IgD-negative memory B cell (primary cell): ENCODE measurements around the gene SP2. TPM values are rescaled to one million over a fixed set of nuclear protein-coding genes. Genes with fewer than 3 reads are reported as not detected.
A peak's percentile ranks its signal among the peaks of the same experiment; 100 is the strongest.

ENCODE experiments used
- H3K27ac Mint-ChIP-seq, 3 donors: one replicate each; pipeline ENCODE4 v1.8.0; 2020 to 2022; ENCODE audit warnings: mild to moderate bottlenecking in 3 of 3, mixed read lengths in 3 of 3, moderate library complexity in 1 of 3
- H3K27me3 Mint-ChIP-seq: one replicate; pipeline ENCODE4 v1.8.0; 2021; ENCODE audit warnings: mixed read lengths
- H3K36me3 Mint-ChIP-seq: one replicate; pipeline ENCODE4 v1.8.0; 2020; ENCODE audit warnings: mild to moderate bottlenecking, mixed read lengths
- H3K4me1 Mint-ChIP-seq, 3 donors: one replicate each; pipeline ENCODE4 v1.8.0; 2020 to 2022; ENCODE audit warnings: mixed read lengths in 3 of 3, mild to moderate bottlenecking in 1 of 3
- H3K4me3 Mint-ChIP-seq, 4 donors: one replicate each; pipeline ENCODE4 v1.8.0; 2020 to 2022; ENCODE audit warnings: mild to moderate bottlenecking in 4 of 4, mixed read lengths in 4 of 4, moderate library complexity in 3 of 4
- H3K9me3 Mint-ChIP-seq, 3 donors: one replicate each; pipeline ENCODE4 v1.8.0; 2020 to 2021; ENCODE audit warnings: mixed read lengths in 3 of 3, mild to moderate bottlenecking in 1 of 3
- polyA plus RNA-seq: library from polyadenylated mRNA; unstranded; fragments of 300-500 nt; fragmentation: Illumina TruSeq; gene quantifications from one replicate; pipeline ENCODE4 v1.2.3, GENCODE V29; 2021

The SP2 gene
- polyA plus RNA-seq, 1 donor from 2014 or later: 13.7 TPM

DNA sequence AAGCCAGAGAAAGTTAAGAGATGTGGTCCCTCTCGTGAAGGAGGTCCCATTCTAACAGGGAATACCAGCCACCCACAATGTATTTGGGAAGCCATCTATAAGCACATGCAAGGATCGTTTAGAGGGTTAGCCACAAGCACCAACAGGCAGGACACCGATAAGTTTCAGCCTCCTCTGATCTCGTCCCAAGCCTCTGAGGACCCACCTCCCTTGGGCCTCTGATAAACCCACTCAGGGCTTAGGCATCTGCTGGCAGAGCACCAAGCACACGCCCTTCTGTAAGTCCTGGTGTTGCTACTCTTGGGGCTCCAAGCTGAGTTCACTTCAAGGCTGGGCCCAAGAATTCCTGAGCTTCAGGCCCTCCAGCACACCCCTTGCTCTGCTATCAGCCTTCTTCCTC is 39.9 kb downstream of the SP2 start:
- Mint-ChIP-seq H3K27ac (no peak overlapping the region), H3K9me3 (no peaks in the 10 kb centered on the region)

DNA sequence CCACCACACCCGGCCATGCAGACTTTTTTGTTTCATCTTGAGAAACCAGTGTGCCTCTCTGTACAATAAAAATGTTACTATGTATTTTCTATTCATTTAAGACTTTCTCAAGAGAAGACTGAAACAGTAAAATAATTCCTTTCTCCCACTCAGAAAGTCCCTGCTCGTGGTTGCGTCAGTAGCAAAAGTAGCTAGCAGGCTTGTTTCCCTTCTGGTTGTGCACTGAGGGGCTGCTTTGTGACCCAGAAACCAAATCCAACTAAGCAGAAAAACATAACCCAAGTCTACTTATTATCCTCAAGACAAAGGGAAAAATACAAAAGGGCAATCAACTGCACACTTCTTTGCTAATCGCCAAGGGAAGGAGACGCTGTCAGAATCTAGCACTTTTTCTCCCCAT is 41.9 kb downstream of the SP2 start:
- Mint-ChIP-seq H3K4me1 (peaks cover 5 to 17% (median 11%) of the 10 kb centered on the region in 3 donors), H3K27me3 (no peaks in the 10 kb centered on the region), H3K27ac (no peak overlapping the region), H3K36me3 (peaks cover 1% of the 10 kb centered on the region), H3K4me3 (no peak overlapping the region), H3K9me3 (no peaks in the 10 kb centered on the region)

More for the DNA sequence above, 39.9 kb downstream of the SP2 start:
- peaks cover under 1 to 7% (median 4%) of the 10 kb centered on the region in 3 donors for H3K4me1 Mint-ChIP-seq
- H3K4me3 Mint-ChIP-seq: no peak overlapping the region
- peaks cover 1% of the 10 kb centered on the region for H3K36me3 Mint-ChIP-seq
- H3K27me3 Mint-ChIP-seq: no peaks in the 10 kb centered on the region

DNA sequence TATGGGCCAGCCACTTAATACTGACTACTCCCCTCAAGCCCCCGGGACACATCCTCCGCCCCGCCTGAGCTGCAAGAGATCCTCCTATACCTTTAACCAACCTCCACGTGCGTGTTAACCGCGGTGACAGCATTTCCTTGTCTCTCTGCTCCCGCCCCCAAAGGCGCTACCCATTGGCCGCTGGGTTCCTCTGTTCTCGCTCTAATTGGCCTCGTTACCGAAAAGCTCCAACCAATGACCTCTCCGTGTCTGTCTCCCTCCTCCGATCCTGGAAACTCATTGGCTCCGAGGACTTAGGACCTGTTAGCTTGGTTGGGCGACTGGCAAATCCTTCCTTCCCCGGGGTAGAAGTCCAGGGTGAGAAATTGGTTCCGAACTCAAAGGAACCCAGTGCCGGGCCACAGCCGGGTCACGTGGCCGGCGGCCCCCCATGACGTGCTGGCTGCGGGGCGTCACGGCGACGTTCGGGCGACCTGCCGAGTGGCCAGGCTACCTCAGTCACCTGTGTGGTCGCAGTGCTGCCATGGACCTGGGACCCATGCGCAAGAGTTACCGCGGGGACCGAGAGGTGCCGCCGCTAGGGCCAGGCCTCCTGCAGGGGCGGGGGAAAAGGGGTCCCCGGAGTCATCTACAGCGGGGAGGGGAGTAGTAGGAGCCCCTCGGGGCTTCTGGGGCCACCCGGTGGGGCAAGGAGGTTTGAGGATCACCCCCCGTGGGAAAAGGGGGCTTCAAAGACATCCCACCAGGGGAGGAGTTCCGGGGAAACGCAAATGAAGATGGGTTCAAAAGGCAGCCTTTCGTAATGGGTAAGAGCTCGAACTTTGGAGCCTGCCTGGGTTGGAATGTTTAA is 45.4 kb downstream of the SP2 start, which contains the start of gene PNPO:
Gene PNPO (plus strand): TSS at position 326 of the 850 bp plus-strand sequence. CDS start 105 bp downstream, at position 431.
- Mint-ChIP-seq H3K27ac (peak within 1 kb of the TSS; percentile 48 to 94 (median 54)), H3K36me3 (peaks cover 1% of the 10 kb centered on the region), H3K4me1 (peaks cover 5 to 27% (median 11%) of the 10 kb centered on the region in 3 donors), H3K9me3 (no peaks in the 10 kb centered on the region), H3K27me3 (no peaks in the 10 kb centered on the region), H3K4me3 (peak within 1 kb of the TSS; percentile 61 to 95 (median 92))

DNA sequence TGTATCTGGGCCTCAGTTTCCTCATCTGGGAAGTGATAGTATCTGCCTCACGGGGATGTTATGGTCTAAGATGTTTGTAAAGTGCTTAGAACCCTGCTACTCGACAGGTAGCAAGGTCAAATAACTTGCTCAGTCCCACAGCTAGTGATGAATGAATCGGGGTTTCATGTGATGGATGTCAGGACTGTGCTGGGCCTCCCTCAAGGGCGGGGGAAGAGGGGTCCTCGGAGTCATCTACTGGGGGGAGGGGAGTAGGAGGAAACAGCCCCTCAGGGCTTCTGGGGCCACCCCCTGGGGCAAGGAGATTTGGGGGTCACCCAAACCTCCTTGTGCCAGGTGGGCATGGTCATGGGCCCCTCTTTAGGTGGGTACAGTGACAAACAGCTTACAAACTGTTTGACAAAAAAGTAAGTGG is 46.1 kb downstream of the SP2 start:
- Mint-ChIP-seq H3K27ac (peak overlapping the region; percentile 48 to 94 (median 54)), H3K9me3 (no peaks in the 10 kb centered on the region), H3K4me3 (peak overlapping the region; percentile 37 to 95 (median 92)), H3K4me1 (peaks cover 11 to 23% (median 15%) of the 10 kb centered on the region in 3 donors), H3K27me3 (no peaks in the 10 kb centered on the region), H3K36me3 (no peaks in the 10 kb centered on the region)

DNA sequence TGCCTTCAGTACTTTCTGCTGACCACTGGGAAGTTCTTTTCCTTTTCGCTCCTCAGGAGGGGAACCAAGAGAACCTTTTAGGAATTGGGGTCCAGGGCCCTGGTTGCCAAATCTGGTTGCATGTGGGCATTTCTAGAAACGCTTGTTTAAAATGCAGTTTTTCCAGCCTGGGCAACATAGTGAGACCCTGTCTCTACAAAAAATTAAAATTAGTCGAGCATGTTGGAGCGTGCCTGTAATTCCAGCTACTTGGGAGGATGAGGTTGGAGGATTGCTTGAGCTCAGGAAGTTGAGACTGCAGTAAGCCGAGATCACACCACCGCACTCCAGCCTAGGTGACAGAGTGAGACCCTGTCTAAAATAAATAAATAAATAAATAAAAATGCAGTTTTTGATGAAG is 46.5 kb downstream of the SP2 start:
- no peaks in the 10 kb centered on the region for H3K27me3 Mint-ChIP-seq
- H3K9me3 Mint-ChIP-seq: no peaks in the 10 kb centered on the region
- peak overlapping the region; percentile 30 to 95 (median 83) for H3K4me3 Mint-ChIP-seq
- peak overlapping the region in 2 of 3 donors; percentile 54 to 69 for H3K27ac Mint-ChIP-seq
- no peaks in the 10 kb centered on the region for H3K36me3 Mint-ChIP-seq
- H3K4me1 Mint-ChIP-seq: peaks cover 12 to 23% (median 17%) of the 10 kb centered on the region in 3 donors

DNA sequence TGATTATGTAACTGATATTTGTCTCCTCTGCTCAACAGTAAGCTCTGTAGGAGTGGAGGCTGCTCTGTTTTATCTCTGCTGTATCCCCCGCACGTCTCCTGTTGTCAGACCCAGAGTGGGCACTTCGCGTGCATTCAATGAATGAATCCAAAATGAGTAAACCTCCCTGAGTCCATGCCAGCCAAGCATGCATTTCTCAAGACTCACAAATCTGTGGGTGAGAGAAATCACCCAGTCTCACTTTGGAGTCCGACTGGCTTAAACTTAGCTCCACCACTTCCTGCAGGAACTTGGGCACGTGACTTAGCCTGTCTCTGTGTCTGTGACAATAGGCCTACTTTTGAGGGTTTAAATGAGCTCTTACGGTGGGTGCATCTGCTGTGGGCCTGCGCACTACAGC is 49.0 kb downstream of the SP2 start:
- Mint-ChIP-seq H3K9me3 (no peaks in the 10 kb centered on the region), H3K4me1 (peaks cover 20 to 34% (median 27%) of the 10 kb centered on the region in 3 donors), H3K36me3 (no peaks in the 10 kb centered on the region), H3K27ac (peak overlapping the region in 2 of 3 donors; percentile 73 to 84), H3K27me3 (no peaks in the 10 kb centered on the region), H3K4me3 (peak overlapping the region in 1 of 4 donors; percentile 74)

DNA sequence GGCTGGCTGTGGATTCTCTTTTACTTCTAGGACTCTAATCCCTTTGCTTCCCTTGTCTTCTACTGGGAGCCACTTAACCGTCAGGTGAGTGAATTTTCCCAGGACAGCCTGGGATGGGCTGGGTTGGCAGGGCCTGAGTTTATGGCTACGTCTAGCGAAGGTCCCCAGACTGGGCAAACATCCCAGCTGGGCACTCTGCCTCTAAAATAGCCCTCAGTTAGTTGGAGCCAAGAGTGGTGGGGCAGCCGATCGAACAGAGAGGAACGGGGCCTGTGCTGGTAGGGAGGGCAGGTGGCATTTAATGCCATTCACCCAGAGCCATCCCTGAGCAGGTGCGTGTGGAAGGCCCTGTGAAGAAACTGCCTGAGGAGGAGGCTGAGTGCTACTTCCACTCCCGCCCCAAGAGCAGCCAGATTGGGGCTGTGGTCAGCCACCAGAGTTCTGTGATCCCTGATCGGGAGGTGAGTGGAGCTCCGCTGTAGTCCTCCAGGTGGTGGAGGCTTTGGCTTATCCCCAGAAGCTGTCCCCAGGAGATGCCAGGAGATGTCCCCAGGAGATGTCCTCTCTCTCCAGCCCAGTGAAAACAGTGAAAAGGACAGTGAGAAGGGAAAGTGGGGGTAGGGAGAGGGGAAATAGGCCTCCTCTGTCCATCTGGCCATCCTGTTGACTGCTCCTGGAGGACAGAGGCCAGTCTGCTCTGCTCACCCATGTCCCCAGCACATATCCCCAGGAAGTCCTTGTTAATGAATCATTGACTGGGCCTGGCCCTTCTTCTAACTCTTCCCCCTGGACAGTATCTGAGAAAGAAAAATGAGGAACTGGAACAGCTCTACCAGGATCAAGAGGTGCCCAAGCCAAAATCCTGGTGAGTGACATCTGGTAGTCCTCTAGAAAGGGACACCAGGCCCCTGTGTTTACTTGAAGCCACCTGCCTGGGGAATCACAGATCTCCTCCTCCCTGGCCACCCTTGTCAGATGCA is 49.8 kb downstream of the SP2 start:
- H3K4me3 Mint-ChIP-seq: no peak overlapping the region
- H3K27ac Mint-ChIP-seq: peak overlapping the region in 2 of 3 donors; percentile 73 to 84
- no peaks in the 10 kb centered on the region for H3K9me3 Mint-ChIP-seq
- no peaks in the 10 kb centered on the region for H3K36me3 Mint-ChIP-seq
- no peaks in the 10 kb centered on the region for H3K27me3 Mint-ChIP-seq
- H3K4me1 Mint-ChIP-seq: peaks cover 20 to 33% (median 24%) of the 10 kb centered on the region in 3 donors

DNA sequence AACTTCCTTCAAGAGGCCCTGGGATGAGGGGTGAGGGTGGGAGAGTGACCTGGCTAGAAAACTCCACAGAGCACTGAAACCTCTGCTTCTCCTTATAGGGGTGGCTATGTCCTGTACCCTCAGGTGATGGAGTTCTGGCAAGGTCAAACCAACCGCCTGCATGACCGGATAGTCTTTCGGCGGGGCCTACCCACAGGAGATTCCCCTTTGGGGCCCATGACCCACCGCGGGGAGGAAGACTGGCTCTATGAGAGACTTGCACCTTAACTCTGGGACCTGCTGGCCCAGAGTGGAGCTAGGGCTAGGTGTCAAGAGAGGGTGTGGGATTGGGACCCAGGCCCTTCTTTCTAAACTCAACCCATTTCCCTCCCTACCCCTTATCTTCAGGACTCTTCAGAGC is 50.5 kb downstream of the SP2 start:
- H3K27me3 Mint-ChIP-seq: no peaks in the 10 kb centered on the region
- peak overlapping the region in 1 of 3 donors; percentile 52 for H3K27ac Mint-ChIP-seq
- peaks cover 15 to 28% (median 19%) of the 10 kb centered on the region in 3 donors for H3K4me1 Mint-ChIP-seq
- peak overlapping the region in 1 of 4 donors; percentile 54 for H3K4me3 Mint-ChIP-seq
- no peaks in the 10 kb centered on the region for H3K36me3 Mint-ChIP-seq
- no peaks in the 10 kb centered on the region for H3K9me3 Mint-ChIP-seq

DNA sequence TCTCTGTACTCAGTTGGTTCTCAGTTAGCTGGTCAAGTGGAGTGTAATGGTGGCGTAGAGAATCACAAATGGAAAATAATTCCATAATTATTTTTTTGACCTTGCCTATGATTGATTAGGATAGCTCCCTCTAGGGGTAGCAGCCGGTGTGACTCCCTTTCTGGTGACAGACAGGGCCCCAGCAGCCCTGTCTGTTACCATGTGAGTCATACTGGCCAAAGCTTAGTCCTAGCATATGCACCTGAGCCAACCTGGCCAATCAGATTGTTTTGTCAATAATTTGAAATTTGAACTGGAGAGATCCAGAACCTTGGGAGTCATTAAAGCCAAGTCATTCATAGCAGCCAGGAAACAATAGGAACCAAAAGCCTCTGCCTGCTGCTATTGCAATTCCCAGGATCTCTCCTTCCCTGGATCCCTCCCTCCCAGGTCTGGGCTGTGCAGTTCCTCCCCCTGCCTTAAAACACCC is 50.9 kb downstream of the SP2 start:
- no peaks in the 10 kb centered on the region for H3K36me3 Mint-ChIP-seq
- peak overlapping the region in 1 of 4 donors; percentile 54 for H3K4me3 Mint-ChIP-seq
- H3K27me3 Mint-ChIP-seq: no peaks in the 10 kb centered on the region
- H3K27ac Mint-ChIP-seq: peak overlapping the region in 1 of 3 donors; percentile 52
- H3K4me1 Mint-ChIP-seq: peaks cover 15 to 27% (median 18%) of the 10 kb centered on the region in 3 donors
- no peaks in the 10 kb centered on the region for H3K9me3 Mint-ChIP-seq

DNA sequence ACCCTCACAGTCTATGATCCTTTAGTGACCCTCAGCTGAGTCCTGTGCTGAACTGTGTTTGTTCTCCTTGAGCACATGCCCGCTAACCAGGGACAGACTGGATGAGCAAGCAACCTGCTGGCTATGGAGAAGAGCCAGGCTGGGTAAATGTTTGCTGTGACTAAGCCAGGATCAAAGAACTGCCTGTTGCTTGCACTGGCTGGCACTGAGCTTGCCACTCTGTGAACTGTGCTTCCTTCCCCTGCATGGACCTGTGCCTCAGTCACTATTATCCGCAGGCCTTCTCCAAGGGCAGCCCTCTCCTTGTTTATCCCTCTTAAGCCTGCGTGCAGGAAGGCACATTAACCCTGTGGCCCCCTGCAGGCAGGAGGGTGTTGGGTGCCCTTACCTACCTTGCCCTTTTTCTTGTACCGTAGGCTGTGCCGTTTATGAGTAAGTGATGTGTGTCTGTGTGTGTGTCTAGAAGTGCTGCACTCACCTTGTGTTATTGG is 52.7 kb downstream of the SP2 start:
- no peaks in the 10 kb centered on the region for H3K36me3 Mint-ChIP-seq
- H3K27ac Mint-ChIP-seq: peak overlapping the region in 2 of 3 donors; percentile 43 to 62
- peak overlapping the region in 2 of 4 donors; percentile 40 to 86 for H3K4me3 Mint-ChIP-seq
- H3K9me3 Mint-ChIP-seq: no peaks in the 10 kb centered on the region
- H3K4me1 Mint-ChIP-seq: peaks cover 15 to 19% (median 16%) of the 10 kb centered on the region in 3 donors
- no peaks in the 10 kb centered on the region for H3K27me3 Mint-ChIP-seq

DNA sequence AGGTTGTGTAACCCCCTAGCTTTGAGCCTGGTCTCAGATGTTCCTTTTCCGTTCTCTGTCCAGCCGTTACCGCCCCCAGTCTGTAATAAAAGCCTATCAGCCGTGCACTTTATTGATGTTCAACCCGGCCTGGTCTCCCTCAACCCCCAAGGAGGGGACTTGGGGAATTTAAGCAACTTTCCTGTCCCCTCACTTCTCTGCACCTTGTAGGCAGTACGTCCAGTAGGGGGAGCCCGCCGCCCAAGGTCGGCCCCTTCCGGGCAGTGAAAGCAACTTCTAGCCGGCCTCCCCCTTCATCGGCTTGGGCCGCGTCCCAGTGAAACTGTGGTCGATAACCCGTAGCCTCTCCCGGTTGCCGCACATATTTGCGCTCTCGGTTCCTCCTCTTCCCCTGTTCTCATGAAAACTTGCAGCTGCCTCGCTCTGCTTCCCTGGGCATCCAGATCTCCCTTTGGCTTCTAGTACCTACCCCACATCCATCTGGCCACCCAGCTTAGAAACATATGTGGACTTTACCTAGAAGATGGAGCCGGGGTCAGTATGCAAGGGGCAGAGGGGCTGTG is 53.2 kb downstream of the SP2 start:
- no peaks in the 10 kb centered on the region for H3K27me3 Mint-ChIP-seq
- H3K9me3 Mint-ChIP-seq: no peaks in the 10 kb centered on the region
- peaks cover 15 to 18% (median 16%) of the 10 kb centered on the region in 3 donors for H3K4me1 Mint-ChIP-seq
- H3K36me3 Mint-ChIP-seq: no peaks in the 10 kb centered on the region
- H3K4me3 Mint-ChIP-seq: peak overlapping the region; percentile 40 to 86 (median 80)
- H3K27ac Mint-ChIP-seq: peak overlapping the region; percentile 43 to 79 (median 62)

DNA sequence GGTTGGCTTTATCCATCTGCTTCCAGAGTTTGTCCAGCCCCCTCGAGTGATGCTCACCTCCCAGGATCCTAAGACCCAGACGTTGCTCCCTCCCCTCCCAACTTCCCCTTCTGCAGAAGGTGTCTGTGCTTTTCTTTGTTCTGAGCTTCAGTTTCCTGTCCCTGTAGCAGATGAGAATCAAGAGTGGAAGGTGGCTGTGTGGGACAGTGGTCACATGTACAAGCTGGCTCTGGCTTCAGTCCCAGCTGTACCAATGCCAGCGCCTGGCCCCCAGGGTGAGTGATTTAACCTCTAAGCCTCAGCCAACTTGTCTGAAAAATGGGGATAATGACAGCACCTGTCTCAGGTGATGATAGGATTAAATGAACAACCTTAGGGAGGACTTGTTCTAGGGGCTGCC is 53.9 kb downstream of the SP2 start:
- Mint-ChIP-seq H3K27ac (peak overlapping the region in 1 of 3 donors; percentile 74), H3K9me3 (no peaks in the 10 kb centered on the region), H3K4me1 (peaks cover 15 to 16% (median 15%) of the 10 kb centered on the region in 3 donors)

DNA sequence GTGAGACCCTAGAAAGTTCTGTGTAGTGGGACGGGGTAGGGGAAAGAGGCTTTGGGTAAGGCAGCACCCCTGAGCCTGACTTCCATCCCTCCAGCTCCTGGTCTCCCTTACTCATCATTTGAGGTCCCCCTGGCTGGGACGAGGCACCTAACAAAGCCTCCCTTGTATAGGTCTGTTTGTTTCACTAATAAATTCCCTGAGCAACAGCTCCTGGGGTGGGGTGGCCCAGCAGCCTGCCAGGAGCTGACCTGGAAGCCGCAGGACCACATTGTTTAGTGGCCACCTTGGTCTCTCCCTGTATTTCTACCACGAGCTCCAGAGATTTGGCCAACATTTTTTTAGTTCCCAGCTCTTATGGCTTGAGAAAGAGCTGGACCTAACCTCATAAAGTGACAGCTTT is 54.4 kb downstream of the SP2 start:
- Mint-ChIP-seq H3K27ac (no peak overlapping the region), H3K4me3 (peak overlapping the region in 2 of 4 donors; percentile 39 to 86), H3K27me3 (no peaks in the 10 kb centered on the region), H3K4me1 (peaks cover 11 to 16% (median 15%) of the 10 kb centered on the region in 3 donors), H3K36me3 (peaks cover 1% of the 10 kb centered on the region), H3K9me3 (no peaks in the 10 kb centered on the region)

More for the DNA sequence above, 53.9 kb downstream of the SP2 start:
- Mint-ChIP-seq H3K36me3 (peaks cover 1% of the 10 kb centered on the region), H3K4me3 (peak overlapping the region in 1 of 4 donors; percentile 86), H3K27me3 (no peaks in the 10 kb centered on the region)
